ENCODE data around the gene PTPRK.

The PTPRK gene

DNA sequence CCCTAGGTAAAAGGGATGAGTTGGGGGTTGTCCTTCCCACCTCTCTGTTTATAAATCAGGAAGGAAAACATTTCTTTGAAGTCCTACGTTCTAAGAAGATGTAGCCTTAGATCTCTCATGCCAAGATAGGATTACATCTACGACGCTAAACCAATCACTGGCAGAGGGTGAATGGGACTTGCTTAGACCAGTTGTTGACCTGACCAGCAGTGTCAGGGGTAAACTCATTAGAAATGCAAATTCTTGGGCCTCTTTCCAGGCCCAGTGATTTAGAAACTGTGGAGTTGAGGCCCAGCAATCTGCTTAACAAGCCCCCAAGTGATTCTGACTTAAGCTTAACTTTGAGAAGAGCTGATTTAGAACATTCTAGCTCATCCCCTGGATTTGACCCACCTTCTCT is 472.4 kb downstream of the PTPRK start:
- no peak overlapping the region for H2AFZ ChIP-seq (ENCODE audit: low read length)
- H3K4me2 ChIP-seq (ENCODE audit: low read length): no peak overlapping the region
- H3K9me2 ChIP-seq (ENCODE audit: low read depth, low read length): no peaks in the 10 kb centered on the region
- no peaks in the 10 kb centered on the region for H3K27me3 ChIP-seq (ENCODE audit: insufficient read depth, low read length)
- H3K9ac ChIP-seq (ENCODE audit: low read length): no peak overlapping the region
- no peaks in the 10 kb centered on the region for H3K9me3 ChIP-seq (ENCODE audit: low read length)
- no peaks in the 10 kb centered on the region for H3K36me3 ChIP-seq (ENCODE audit: insufficient read depth, low read length)
- H3K4me1 ChIP-seq (ENCODE audit: insufficient read depth, low read length, severe bottlenecking): no peaks in the 10 kb centered on the region
- no peak overlapping the region for H3K4me3 ChIP-seq (ENCODE audit: low read depth, low read length, poor library complexity, severe bottlenecking)
- H3K27ac ChIP-seq (ENCODE audit: low read depth, low read length, poor library complexity, severe bottlenecking): no peak overlapping the region
- H3K79me2 ChIP-seq (ENCODE audit: insufficient read depth, low read length): no peaks in the 10 kb centered on the region
- no peaks in the 10 kb centered on the region for H3F3A ChIP-seq (ENCODE audit: insufficient read depth, low read length)
- H4K20me1 ChIP-seq (ENCODE audit: insufficient read depth, low read length): no peaks in the 10 kb centered on the region
- no peak for TF ChIP-seq EZH2 (IDR thresholded peaks at IDR 0.05; ENCODE audit: borderline replicate concordance, low read length)
- TF ChIP-seq, protein P1, sequence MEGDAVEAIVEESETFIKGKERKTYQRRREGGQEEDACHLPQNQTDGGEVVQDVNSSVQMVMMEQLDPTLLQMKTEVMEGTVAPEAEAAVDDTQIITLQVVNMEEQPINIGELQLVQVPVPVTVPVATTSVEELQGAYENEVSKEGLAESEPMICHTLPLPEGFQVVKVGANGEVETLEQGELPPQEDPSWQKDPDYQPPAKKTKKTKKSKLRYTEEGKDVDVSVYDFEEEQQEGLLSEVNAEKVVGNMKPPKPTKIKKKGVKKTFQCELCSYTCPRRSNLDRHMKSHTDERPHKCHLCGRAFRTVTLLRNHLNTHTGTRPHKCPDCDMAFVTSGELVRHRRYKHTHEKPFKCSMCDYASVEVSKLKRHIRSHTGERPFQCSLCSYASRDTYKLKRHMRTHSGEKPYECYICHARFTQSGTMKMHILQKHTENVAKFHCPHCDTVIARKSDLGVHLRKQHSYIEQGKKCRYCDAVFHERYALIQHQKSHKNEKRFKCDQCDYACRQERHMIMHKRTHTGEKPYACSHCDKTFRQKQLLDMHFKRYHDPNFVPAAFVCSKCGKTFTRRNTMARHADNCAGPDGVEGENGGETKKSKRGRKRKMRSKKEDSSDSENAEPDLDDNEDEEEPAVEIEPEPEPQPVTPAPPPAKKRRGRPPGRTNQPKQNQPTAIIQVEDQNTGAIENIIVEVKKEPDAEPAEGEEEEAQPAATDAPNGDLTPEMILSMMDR (IDR thresholded peaks at IDR 0.05; ENCODE audit: low read length): no peak

- Histone ChIP-seq H3K27me3 (ENCODE audit: insufficient read depth, low read length) (no peaks in the 10 kb centered on the region), H3K36me3 (ENCODE audit: insufficient read depth, low read length) (no peaks in the 10 kb centered on the region), H3K4me1 (ENCODE audit: insufficient read depth, low read length, severe bottlenecking) (no peaks in the 10 kb centered on the region), H4K20me1 (ENCODE audit: insufficient read depth, low read length) (no peaks in the 10 kb centered on the region), H3K27ac (ENCODE audit: low read depth, low read length, poor library complexity, severe bottlenecking) (no peak overlapping the region), H3K9ac (ENCODE audit: low read length) (no peak overlapping the region), H3F3A (ENCODE audit: insufficient read depth, low read length) (no peaks in the 10 kb centered on the region), H3K9me3 (ENCODE audit: low read length) (no peaks in the 10 kb centered on the region), H3K9me2 (ENCODE audit: low read depth, low read length) (no peaks in the 10 kb centered on the region), H3K4me2 (ENCODE audit: low read length) (no peak overlapping the region), H2AFZ (ENCODE audit: low read length) (no peak overlapping the region), H3K4me3 (ENCODE audit: low read depth, low read length, poor library complexity, severe bottlenecking) (no peak overlapping the region), H3K79me2 (ENCODE audit: insufficient read depth, low read length) (no peaks in the 10 kb centered on the region)
- TF ChIP-seq, protein P1 (IDR thresholded peaks at IDR 0.05; ENCODE audit: low read length): no peak
- TF ChIP-seq EZH2 (IDR thresholded peaks at IDR 0.05; ENCODE audit: borderline replicate concordance, low read length): no peak
These were observed 474.4 kb downstream of the PTPRK start for GRCh38 chr6:128046033-128046432.

DNA sequence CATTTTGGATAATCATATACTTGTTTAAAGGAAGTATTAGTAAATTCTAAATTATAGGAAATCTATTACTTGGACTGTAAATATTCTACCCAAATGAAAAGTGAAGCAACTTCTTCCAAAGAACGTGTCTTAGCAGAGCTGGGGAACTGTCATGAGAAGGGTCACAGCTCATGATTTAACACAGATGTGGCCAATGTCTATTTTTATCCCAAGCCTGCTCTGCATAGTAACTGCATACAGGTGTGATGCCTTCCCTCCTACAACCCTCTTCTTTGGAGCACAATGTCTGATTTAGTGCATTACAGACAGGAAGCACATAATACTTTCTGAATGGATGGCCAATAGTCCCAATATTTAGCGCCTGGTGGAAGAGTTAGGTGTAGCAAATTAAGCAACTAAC is 480.9 kb downstream of the PTPRK start:
- Histone ChIP-seq H3K79me2 (ENCODE audit: insufficient read depth, low read length) (no peaks in the 10 kb centered on the region), H3K4me1 (ENCODE audit: insufficient read depth, low read length, severe bottlenecking) (no peaks in the 10 kb centered on the region), H4K20me1 (ENCODE audit: insufficient read depth, low read length) (no peaks in the 10 kb centered on the region), H3K9ac (ENCODE audit: low read length) (no peak overlapping the region), H3K9me3 (ENCODE audit: low read length) (no peaks in the 10 kb centered on the region), H2AFZ (ENCODE audit: low read length) (no peak overlapping the region), H3K9me2 (ENCODE audit: low read depth, low read length) (no peaks in the 10 kb centered on the region), H3K36me3 (ENCODE audit: insufficient read depth, low read length) (no peaks in the 10 kb centered on the region), H3K4me3 (ENCODE audit: low read depth, low read length, poor library complexity, severe bottlenecking) (no peak overlapping the region), H3K4me2 (ENCODE audit: low read length) (no peak overlapping the region), H3K27me3 (ENCODE audit: insufficient read depth, low read length) (no peaks in the 10 kb centered on the region), H3K27ac (ENCODE audit: low read depth, low read length, poor library complexity, severe bottlenecking) (no peak overlapping the region), H3F3A (ENCODE audit: insufficient read depth, low read length) (no peaks in the 10 kb centered on the region)
- no peak for TF ChIP-seq EZH2 (IDR thresholded peaks at IDR 0.05; ENCODE audit: borderline replicate concordance, low read length)
- TF ChIP-seq, protein P1 (IDR thresholded peaks at IDR 0.05; ENCODE audit: low read length): no peak
